HEK293 (cell line): Measurements from ENCODE around the gene ETV1.

Experiments
- CTCF ChIP-seq: fragments of 450-650 bp; formaldehyde crosslinking; IDR thresholded peaks from 2 replicates; pipeline ENCODE4 v1.5.1; 2016; ENCODE audit warnings: missing biosample characterization, missing genetic modification characterization
- KLF1 ChIP-seq: fragments of 450-650 bp; formaldehyde crosslinking; IDR thresholded peaks from 2 replicates; pipeline ENCODE4 v1.5.1; 2016; ENCODE audit warnings: missing biosample characterization, missing genetic modification characterization
- KLF10 ChIP-seq: fragments of 450-650 bp; IDR thresholded peaks from 2 replicates; pipeline ENCODE4 v1.5.1; 2018; ENCODE audit warnings: missing biosample characterization, mild to moderate bottlenecking, missing genetic modification characterization
- REST ChIP-seq: fragments of 450-650 bp; formaldehyde crosslinking; IDR thresholded peaks from 2 replicates; pipeline ENCODE4 v1.5.1; 2016; ENCODE audit warnings: missing biosample characterization, missing genetic modification characterization
- ZBTB21 ChIP-seq: fragments of 450-650 bp; formaldehyde crosslinking; IDR thresholded peaks from 2 replicates; pipeline ENCODE4 v1.5.1; 2017; ENCODE audit warnings: missing biosample characterization, missing genetic modification characterization
- ZBTB7A ChIP-seq: fragments of 450-650 bp; formaldehyde crosslinking; IDR thresholded peaks from 2 replicates; pipeline ENCODE4 v1.5.1; 2016; ENCODE audit warnings: low read depth, missing biosample characterization, missing genetic modification characterization
- ZNF138 ChIP-seq: fragments of 450-650 bp; formaldehyde crosslinking; IDR thresholded peaks from 2 replicates; pipeline ENCODE4 v1.5.1; 2016; ENCODE audit warnings: missing biosample characterization, missing genetic modification characterization, borderline replicate concordance
- ZNF169 ChIP-seq: fragments of 450-650 bp; formaldehyde crosslinking; IDR thresholded peaks from 2 replicates; pipeline ENCODE4 v1.5.1; 2016; ENCODE audit warnings: missing biosample characterization, missing genetic modification characterization
- ZNF184 ChIP-seq: fragments of 450-650 bp; IDR thresholded peaks from 2 replicates; pipeline ENCODE4 v1.5.1; 2018; ENCODE audit warnings: missing biosample characterization, mild to moderate bottlenecking, missing genetic modification characterization
- ZNF24 ChIP-seq: fragments of 450-650 bp; formaldehyde crosslinking; IDR thresholded peaks from 2 replicates; pipeline ENCODE4 v1.5.1; 2016; ENCODE audit warnings: missing biosample characterization, missing genetic modification characterization
- ZNF302 ChIP-seq: fragments of 450-650 bp; formaldehyde crosslinking; IDR thresholded peaks from 2 replicates; pipeline ENCODE4 v1.5.1; 2016; ENCODE audit warnings: missing biosample characterization, missing genetic modification characterization, low read depth
- ZNF433 ChIP-seq: fragments of 450-650 bp; formaldehyde crosslinking; IDR thresholded peaks from 2 replicates; pipeline ENCODE4 v1.5.1; 2016; ENCODE audit warnings: missing biosample characterization, missing genetic modification characterization, low read depth
- ZNF777 ChIP-seq: fragments of 450-650 bp; formaldehyde crosslinking; IDR thresholded peaks from 2 replicates; pipeline ENCODE4 v1.5.1; 2017; ENCODE audit warnings: missing biosample characterization, missing genetic modification characterization, borderline replicate concordance
- ZSCAN18 ChIP-seq: fragments of 450-650 bp; formaldehyde crosslinking; IDR thresholded peaks from 2 replicates; pipeline ENCODE4 v1.5.1; 2016; ENCODE audit warnings: missing biosample characterization, missing genetic modification characterization

- TF ChIP-seq ZNF184 (tag by site-specific recombination) (no peak), KLF1 (tag by site-specific recombination) (no peak), ZSCAN18 (tag by site-specific recombination) (no peak), ZNF138 (no peak), ZNF777 (tag by site-specific recombination) (no peak), ZNF24 (tag by site-specific recombination) (no peak), ZNF302 (tag by site-specific recombination) (no peak), CTCF (tag by site-specific recombination) (no peak), ZNF433 (no peak), KLF10 (peak; percentile 37), ZBTB21 (tag by site-specific recombination) (no peak), ZBTB7A (tag by site-specific recombination) (no peak), ZNF169 (tag by site-specific recombination) (no peak), REST (tag by site-specific recombination) (no peak)
Observed at GRCh38 chr7:13981070-13981469, 8.4 kb downstream of the ETV1 start.
